Activated T-cell treated with anti-CD3 and anti-CD28 coated beads, Interleukin-2, amount 50 U/mL, for 72 hours (primary cell): Measurements from ENCODE around the gene PCDHGC5. TPM values are rescaled to one million over a fixed set of nuclear protein-coding genes. Genes with fewer than 3 reads are reported as not detected.

Experiments
- ATAC-seq, 2 donors: fragments of 150-1000 bp; cut with Tn5 transposase; replicated peaks in 1 of 2; 2 replicates each; pipeline ENCODE4 v1.10.0; 2021; ENCODE audit warnings: moderate library complexity in 2 of 2, mild to moderate bottlenecking in 1 of 2
- DNase-seq, 2 donors: peaks; one replicate each; pipeline ENCODE4 v3.0.0; 2021 to 2022; ENCODE audit warnings: mixed read lengths in 1 of 2
- H3K27ac Mint-ChIP-seq: one replicate; pipeline ENCODE4 v1.8.0; 2022; ENCODE audit warnings: mild to moderate bottlenecking, moderate library complexity, mixed read lengths
- H3K27me3 Mint-ChIP-seq: one replicate; pipeline ENCODE4 v1.8.0; 2022; ENCODE audit warnings: low read depth, mixed read lengths
- H3K36me3 Mint-ChIP-seq, 2 donors: one replicate each; pipeline ENCODE4 v1.8.0; 2022; ENCODE audit warnings: mixed read lengths in 2 of 2, mild to moderate bottlenecking in 1 of 2; ENCODE audit not compliant: insufficient read depth in 2 of 2
- H3K4me1 Mint-ChIP-seq: one replicate; pipeline ENCODE4 v1.8.0; 2022; ENCODE audit warnings: low read depth, mixed read lengths
- H3K4me3 Mint-ChIP-seq, 2 donors: one replicate each; pipeline ENCODE4 v1.8.0; 2022; ENCODE audit warnings: mild to moderate bottlenecking in 2 of 2, mixed read lengths in 2 of 2, moderate library complexity in 2 of 2
- H3K9me3 Mint-ChIP-seq, 2 donors: one replicate each; pipeline ENCODE4 v1.8.0; 2022; ENCODE audit warnings: mixed read lengths in 2 of 2
- total RNA-seq, 2 donors: library from RNA; stranded (reverse); gene quantifications; one replicate each; pipeline ENCODE4 v1.2.3, GENCODE V29; 2022

PCDHGC5 gene
- total RNA-seq, 2 donors from 2014 or later: not detected

DNA sequence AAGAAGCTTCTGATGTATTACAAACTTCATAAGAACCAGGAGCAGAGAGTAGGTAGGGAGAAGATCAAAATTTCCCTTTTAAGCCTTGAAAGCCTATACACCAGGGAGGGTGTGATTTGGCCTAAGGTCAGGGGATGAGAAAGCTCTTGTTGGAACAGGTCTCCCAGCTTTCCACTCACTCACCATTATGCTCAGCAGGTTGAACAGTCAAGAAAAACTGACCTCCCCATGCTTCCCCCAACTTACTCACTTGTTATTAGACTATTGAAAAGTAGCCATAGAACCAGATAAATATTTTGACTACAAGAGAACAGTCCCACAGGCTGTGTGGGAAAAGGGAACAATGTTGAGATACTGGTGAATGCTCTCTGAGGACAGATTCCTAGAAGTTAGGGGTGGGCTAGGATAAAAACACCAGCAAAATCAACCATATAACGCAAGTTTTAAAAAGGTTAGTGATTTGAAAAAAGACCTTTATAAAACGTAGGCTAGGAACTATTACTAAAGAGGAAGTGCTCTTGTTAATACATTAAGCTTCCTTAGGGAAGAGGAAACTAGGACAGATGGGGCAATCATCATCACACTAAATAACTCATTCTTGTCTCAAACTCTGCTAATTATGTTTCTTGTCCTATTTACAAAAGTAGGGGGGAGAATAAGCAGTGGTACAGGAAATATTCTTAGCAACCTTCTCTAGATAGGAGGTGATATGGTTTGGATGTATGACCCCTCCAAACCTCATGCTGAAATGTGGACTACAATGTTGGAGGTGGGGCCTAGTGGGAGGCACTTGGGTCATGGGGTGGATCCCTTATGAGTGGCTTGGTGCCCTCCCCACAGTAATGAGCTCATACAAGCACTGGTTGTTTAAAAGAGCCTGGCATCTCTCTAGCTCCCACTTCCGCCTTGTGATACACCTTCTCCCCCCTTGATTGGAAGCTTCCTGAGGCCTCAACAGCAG, 31.0 kb downstream of the PCDHGC5 start:
- DNase-seq: no peak
- H3K36me3 Mint-ChIP-seq: peaks cover 3 to 22% of the 10 kb centered on the region in 2 donors
- no peak for ATAC-seq
- H3K4me3 Mint-ChIP-seq: no peak overlapping the region
- no peak overlapping the region for H3K27ac Mint-ChIP-seq
- H3K4me1 Mint-ChIP-seq: peaks cover 48% of the 10 kb centered on the region
- no peaks in the 10 kb centered on the region for H3K27me3 Mint-ChIP-seq
- no peaks in the 10 kb centered on the region for H3K9me3 Mint-ChIP-seq

DNA sequence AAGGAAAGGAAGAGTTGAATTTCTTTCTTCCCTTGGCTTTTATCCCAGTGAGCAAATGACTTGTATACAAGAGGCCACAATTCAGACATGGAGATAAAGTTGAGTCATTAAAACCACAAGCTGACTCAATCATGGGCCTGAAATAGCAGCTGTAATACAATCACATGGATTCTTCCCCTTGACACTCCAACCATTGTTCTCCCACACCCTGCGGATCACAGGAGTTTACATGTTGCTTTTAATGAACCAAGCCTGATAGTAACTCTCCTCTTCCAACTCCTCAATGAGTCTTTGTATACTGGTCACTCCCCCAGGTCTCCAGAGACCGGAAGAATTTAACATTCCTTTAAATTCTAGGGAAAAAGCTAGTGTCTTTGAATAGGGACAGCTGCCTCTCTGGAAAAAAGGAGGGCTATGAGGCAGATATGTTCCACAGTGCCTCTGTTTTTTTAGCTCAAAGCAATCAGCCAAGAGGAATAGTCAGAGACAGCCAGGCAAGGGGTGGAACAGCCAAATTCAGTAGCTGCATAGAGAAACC, 32.4 kb downstream of the PCDHGC5 start:
- H3K4me1 Mint-ChIP-seq: peaks cover 41% of the 10 kb centered on the region
- H3K4me3 Mint-ChIP-seq: no peak overlapping the region
- H3K27ac Mint-ChIP-seq: peak overlapping the region; percentile 33
- peak; percentile 81 to 88 for ATAC-seq
- no peaks in the 10 kb centered on the region for H3K9me3 Mint-ChIP-seq
- no peaks in the 10 kb centered on the region for H3K27me3 Mint-ChIP-seq
- no peak for DNase-seq
- peaks cover 7 to 35% of the 10 kb centered on the region in 2 donors for H3K36me3 Mint-ChIP-seq

DNA sequence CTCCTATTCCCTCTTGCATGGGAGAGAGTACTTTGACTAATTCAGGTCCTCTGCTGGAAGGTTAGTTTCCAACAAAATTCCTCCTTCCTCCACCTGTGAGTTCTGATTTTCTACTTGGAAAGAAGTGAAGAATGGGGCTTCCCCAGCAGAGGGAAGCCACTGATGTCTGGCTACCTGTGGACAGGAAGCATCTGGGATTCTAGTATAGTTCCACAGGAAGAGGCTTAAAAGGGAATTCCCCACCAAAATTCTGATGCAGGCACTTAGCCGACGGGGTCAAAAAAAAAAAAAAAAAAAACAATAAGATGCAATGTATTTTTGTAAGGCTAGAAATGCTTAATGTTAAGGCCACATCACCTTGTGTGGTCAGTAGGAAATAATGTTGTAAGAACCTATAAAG, 33.4 kb downstream of the PCDHGC5 start:
- no peak for DNase-seq
- H3K27me3 Mint-ChIP-seq: no peaks in the 10 kb centered on the region
- ATAC-seq: no peak
- no peaks in the 10 kb centered on the region for H3K9me3 Mint-ChIP-seq
- H3K4me3 Mint-ChIP-seq: no peak overlapping the region
- peaks cover 40% of the 10 kb centered on the region for H3K4me1 Mint-ChIP-seq
- peaks cover 6 to 38% of the 10 kb centered on the region in 2 donors for H3K36me3 Mint-ChIP-seq
- H3K27ac Mint-ChIP-seq: peak overlapping the region; percentile 61

DNA sequence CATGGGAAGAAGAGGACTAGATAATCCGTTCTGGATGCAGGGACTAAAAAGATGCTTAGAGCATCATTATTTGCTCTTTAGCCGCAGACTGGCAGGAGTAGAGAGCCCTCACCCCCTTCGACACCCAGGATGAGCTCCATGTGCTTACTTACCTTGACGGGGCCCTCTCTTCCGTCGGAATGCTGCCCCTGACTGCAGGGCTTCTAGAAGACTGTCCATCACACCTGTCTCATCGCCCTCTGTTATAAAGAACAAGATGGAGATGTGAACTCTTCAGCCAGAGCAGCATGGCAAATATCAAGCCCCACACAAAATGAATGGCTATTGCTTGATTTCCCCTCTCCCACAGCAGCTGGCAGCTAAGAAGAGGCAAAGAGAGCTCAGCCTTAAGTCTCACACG, 35.1 kb downstream of the PCDHGC5 start:
- ATAC-seq (no peak), DNase-seq (no peak)
- Mint-ChIP-seq H3K4me3 (no peak overlapping the region), H3K27ac (no peak overlapping the region), H3K36me3 (peaks cover 7 to 42% of the 10 kb centered on the region in 2 donors), H3K9me3 (no peaks in the 10 kb centered on the region), H3K27me3 (no peaks in the 10 kb centered on the region), H3K4me1 (peaks cover 40% of the 10 kb centered on the region)

DNA sequence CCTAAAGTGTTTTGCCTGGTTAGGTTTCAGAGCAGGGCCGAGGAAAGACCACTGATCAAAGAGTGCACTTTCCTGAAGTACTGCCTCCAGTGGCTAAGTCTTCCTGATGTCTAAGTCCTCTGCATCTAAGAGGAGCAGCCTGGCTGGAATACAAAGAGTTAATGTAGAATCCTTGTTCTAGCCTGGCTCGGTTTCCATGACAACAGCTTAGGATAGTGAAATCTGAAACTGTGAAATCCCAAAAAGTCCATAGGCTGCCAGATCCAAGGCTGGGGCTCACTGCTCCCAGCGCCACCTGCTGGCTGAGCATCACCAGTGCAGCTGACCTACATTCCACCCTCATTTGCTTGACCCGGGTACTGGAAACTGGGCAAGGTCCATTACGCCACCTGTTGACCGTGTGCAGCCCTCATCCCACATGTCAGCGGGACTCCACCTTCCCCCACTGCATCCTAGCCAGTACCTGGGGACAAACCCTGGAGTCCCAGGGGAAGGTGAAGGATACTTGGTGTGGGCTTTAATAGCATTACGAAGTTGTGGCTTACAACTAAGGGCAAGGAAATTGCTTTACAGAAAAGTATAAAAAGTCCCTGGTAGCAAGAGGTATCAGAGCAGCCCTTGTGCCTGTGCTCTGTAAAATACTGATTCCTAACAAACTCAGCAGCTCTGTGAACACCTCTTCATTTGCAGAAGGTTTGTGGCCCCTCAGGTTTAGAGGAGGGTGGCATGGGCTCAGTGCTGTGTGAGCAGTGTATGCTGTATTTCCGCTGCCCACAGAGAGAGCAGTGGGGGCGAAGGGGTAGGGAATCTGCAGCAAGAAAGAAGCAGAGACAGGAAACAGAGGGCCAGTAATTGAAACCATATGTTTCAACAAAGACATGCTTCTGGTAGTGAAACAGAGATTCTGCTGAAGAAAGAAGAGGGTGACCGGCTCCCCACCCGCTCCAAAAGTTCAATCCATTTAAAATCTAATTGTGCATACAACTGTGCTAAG, 36.0 kb downstream of the PCDHGC5 start:
- no peaks in the 10 kb centered on the region for H3K9me3 Mint-ChIP-seq
- peaks cover 38% of the 10 kb centered on the region for H3K4me1 Mint-ChIP-seq
- peak; percentile 56 to 59 for ATAC-seq
- DNase-seq: peak; percentile 43 to 56
- H3K27ac Mint-ChIP-seq: peak overlapping the region; percentile 48
- peaks cover 7 to 40% of the 10 kb centered on the region in 2 donors for H3K36me3 Mint-ChIP-seq
- H3K4me3 Mint-ChIP-seq: no peak overlapping the region
- H3K27me3 Mint-ChIP-seq: no peaks in the 10 kb centered on the region

DNA sequence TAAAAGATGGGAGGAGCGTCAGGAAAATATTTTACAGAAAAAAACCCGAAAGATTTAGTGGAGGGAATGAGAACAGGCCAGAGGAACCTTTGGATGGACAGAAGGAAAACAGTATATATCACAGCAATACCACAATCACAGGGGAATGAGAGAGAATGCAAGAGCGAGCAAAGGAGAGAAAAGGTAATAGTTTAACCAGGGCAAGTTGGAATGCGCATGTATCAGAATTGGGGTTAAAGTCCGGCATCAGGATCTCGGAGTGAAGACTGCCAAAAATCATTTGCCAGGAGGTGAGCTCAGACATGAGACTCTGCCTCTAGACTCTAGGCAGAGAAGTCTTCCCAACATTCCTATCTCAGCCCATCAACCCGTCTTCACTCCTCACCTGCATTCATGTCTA, 36.8 kb downstream of the PCDHGC5 start:
- DNase-seq (no peak), ATAC-seq (no peak)
- H3K36me3 Mint-ChIP-seq: peaks cover 5 to 35% of the 10 kb centered on the region in 2 donors
- H3K4me3 Mint-ChIP-seq: no peak overlapping the region
- peak overlapping the region; percentile 48 for H3K27ac Mint-ChIP-seq
- no peaks in the 10 kb centered on the region for H3K9me3 Mint-ChIP-seq
- H3K4me1 Mint-ChIP-seq: peaks cover 30% of the 10 kb centered on the region
- no peaks in the 10 kb centered on the region for H3K27me3 Mint-ChIP-seq

DNA sequence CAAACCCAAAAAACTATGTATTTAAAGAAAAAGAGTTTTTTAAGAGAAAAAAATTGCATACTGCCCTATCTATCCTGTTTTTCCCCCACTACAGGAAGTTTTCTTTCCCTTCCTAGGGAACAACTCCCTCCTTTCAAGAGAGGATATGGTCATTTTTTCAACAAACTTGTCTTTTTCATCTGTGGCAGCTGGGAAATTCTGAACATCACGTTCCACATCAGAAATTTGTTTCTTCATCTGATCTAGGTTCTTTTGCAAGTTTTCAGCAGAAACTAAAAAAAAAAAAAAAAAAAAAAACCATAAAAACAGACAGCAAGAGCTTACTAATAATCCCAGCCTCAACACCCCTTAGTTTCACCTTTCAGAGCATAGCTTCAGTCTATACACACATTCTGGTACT, 38.5 kb downstream of the PCDHGC5 start:
- H3K27me3 Mint-ChIP-seq: no peaks in the 10 kb centered on the region
- ATAC-seq: no peak

DNA sequence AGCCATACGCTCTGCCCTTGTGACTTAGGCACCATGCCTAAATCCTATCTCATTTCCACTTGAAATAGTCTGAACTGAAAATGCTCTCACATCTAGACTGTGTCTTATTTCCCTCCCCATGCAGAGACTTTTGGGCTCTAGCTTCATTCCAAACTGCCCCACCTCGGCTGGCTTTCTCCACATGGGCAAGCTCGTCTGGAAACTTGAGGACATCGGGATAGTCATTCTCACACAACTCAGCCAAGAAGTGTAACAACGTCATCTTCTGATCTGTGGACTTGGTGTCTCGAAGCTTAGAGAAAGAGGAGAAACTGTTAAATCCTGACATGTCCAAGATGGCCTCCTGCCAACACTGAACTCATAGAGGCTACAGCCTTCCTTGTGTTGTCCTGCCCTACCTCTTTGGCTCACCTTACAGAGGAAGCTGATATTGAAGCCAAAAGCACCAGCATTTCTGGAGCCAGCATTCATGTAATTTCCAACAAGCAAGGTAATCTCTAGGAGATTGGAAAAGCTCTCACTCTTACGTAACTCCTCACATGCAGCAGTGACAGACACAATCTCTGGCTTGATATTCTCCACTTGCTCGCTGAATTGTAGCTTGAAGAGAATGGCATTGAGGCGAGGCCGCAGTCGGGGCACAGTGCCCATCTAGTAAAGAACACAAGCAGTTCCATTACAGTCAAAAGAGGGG, 39.6 kb downstream of the PCDHGC5 start:
- ATAC-seq (no peak), DNase-seq (no peak)
- H3K27me3 Mint-ChIP-seq: no peaks in the 10 kb centered on the region
- no peaks in the 10 kb centered on the region for H3K9me3 Mint-ChIP-seq
- H3K36me3 Mint-ChIP-seq: peaks cover 5 to 28% of the 10 kb centered on the region in 2 donors
- peaks cover 3% of the 10 kb centered on the region for H3K4me1 Mint-ChIP-seq
- H3K27ac Mint-ChIP-seq: peak overlapping the region; percentile 36
- H3K4me3 Mint-ChIP-seq: no peak overlapping the region

More for the DNA sequence above, 38.5 kb downstream of the PCDHGC5 start:
- no peak for DNase-seq
- peaks cover 5 to 28% of the 10 kb centered on the region in 2 donors for H3K36me3 Mint-ChIP-seq
- H3K4me1 Mint-ChIP-seq: peaks cover 13% of the 10 kb centered on the region
- H3K27ac Mint-ChIP-seq: peak overlapping the region; percentile 29
- no peaks in the 10 kb centered on the region for H3K9me3 Mint-ChIP-seq
- H3K4me3 Mint-ChIP-seq: no peak overlapping the region

DNA sequence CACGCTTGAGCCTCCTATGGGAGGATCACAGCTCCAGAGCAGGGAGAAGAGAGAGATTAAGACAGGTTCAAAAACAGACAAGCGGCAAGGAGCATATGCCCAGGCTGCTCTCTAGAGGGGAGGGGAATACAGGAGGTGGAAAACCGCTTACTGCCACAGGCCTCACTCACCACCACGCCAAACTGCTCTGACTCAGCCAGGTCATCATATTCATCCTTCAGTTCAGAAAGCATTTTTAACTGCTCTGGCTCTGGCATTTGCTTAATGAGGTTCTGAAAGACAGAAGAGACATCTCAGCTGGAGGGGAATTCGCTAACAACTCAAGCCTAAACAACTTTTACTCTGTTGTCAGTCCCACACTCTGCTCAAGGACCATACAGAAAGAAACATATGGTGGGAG, 40.1 kb downstream of the PCDHGC5 start:
- ATAC-seq (peak in 1 of 2 donors; percentile 21), DNase-seq (no peak)
- H3K4me1 Mint-ChIP-seq: peaks cover 3% of the 10 kb centered on the region
- no peaks in the 10 kb centered on the region for H3K27me3 Mint-ChIP-seq
- H3K4me3 Mint-ChIP-seq: no peak overlapping the region
- peak overlapping the region; percentile 36 for H3K27ac Mint-ChIP-seq
- peaks cover 5 to 28% of the 10 kb centered on the region in 2 donors for H3K36me3 Mint-ChIP-seq
- H3K9me3 Mint-ChIP-seq: no peaks in the 10 kb centered on the region

DNA sequence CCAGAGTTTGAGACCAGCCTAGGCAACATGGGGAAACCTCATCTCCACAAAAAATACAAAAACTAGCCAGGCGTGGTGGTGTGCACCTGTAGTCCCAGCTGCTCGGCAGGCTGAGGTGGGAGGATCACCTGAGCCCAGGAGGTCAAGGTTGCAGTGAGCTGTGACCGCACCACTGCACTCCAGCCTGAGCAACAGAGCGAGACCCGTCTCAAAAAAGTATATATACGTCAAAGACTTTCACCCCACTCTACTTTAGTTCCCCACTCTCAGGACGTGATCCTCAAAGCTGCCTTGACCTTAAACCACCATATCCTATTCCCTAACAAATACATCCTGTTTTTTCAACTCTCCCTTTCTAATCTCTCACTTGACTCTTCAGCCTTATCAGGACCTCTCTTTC, 41.0 kb downstream of the PCDHGC5 start:
- Mint-ChIP-seq H3K36me3 (peaks cover 5 to 29% of the 10 kb centered on the region in 2 donors), H3K4me3 (no peak overlapping the region), H3K27me3 (no peaks in the 10 kb centered on the region), H3K9me3 (no peaks in the 10 kb centered on the region), H3K27ac (no peak overlapping the region), H3K4me1 (peaks cover 3% of the 10 kb centered on the region)
- DNase-seq (no peak), ATAC-seq (no peak)

DNA sequence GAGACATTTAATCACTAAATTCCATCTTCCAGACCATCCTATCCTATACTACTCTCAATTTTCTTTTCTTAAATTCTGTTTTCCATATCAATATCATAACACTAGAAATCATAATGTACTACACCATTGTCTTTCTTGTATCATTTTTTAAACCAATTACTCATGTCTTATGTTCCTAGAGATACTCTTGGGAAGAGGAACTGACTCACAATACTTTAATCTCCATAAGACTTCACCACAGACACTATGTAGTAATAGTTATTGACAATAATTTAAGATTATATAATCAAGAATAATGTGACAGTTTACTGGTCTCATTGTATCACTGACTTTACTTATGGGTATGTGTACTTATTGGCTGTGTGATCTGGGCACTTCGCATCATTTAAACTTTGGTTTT, 43.8 kb downstream of the PCDHGC5 start:
- no peak for DNase-seq
- Mint-ChIP-seq H3K4me3 (no peak overlapping the region), H3K9me3 (no peaks in the 10 kb centered on the region), H3K36me3 (peaks cover 4 to 24% of the 10 kb centered on the region in 2 donors), H3K27me3 (no peaks in the 10 kb centered on the region), H3K4me1 (no peaks in the 10 kb centered on the region), H3K27ac (no peak overlapping the region)
- ATAC-seq: no peak

DNA sequence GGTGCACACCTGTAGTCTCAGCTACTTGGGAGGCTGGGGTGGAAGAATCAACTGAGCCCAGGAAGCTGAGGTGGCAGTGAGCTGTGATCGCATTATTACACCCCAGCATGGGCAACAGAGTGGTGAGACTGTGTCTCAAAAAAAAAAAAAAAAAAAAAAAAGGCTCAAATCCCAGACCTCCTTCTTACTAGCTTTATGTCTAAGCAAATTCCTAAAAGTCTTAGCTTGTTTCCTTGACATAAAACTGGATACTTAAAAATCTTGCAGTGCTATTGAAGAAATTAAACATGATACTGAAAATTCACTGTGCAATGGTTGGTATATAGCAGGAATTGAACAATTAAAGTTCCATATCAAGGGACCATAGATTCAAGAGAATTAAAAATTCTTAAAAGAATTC, 45.0 kb downstream of the PCDHGC5 start:
- Mint-ChIP-seq H3K9me3 (no peaks in the 10 kb centered on the region), H3K27me3 (no peaks in the 10 kb centered on the region), H3K36me3 (peaks cover 3 to 18% of the 10 kb centered on the region in 2 donors), H3K27ac (no peak overlapping the region), H3K4me3 (no peak overlapping the region), H3K4me1 (no peaks in the 10 kb centered on the region)
- DNase-seq (no peak), ATAC-seq (no peak)
